GM19328 (cell line): Measurements from ENCODE around the gene OR9G1.
"Not testable (repeated sequence)": the region's sequence is repeated elsewhere in the genome, so short reads cannot be mapped to it uniquely, and the experiment has no call there.

ENCODE experiments used
- ATAC-seq: cut with Tn5 transposase; IDR thresholded peaks from one replicate; pipeline ENCODE4 v1.9.1; 2021; ENCODE audit warnings: mild to moderate bottlenecking, moderate library complexity; ENCODE audit not compliant: unreplicated experiment

Gene OR9G1, protein sequence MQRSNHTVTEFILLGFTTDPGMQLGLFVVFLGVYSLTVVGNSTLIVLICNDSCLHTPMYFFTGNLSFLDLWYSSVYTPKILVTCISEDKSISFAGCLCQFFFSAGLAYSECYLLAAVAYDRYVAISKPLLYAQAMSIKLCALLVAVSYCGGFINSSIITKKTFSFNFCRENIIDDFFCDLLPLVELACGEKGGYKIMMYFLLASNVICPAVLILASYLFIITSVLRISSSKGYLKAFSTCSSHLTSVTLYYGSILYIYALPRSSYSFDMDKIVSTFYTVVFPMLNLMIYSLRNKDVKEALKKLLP

DNA sequence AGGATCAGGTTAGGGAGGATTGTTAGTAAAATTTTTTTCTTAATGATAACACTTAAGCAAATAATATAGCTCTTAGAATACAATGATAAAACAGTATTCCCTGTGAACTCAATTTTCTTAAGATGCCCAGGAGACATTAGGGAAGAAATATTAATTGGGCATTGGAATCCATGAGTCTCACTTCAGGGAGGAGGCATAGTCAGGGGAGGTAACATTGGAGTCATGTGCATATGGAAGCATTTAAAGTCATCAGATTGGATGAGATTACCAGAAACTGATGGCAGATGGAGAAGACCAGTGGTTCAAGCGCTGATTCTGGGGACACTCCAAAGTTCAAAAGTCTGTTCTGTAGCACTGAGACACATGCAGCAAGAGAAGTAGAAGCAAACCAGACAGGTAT is at the start of gene OR9G1:
Gene OR9G1 (plus strand): TSS at position 301 of the 400 bp plus-strand sequence. CDS start 1,293 bp downstream, outside the sequence.
- no peak for ATAC-seq

DNA sequence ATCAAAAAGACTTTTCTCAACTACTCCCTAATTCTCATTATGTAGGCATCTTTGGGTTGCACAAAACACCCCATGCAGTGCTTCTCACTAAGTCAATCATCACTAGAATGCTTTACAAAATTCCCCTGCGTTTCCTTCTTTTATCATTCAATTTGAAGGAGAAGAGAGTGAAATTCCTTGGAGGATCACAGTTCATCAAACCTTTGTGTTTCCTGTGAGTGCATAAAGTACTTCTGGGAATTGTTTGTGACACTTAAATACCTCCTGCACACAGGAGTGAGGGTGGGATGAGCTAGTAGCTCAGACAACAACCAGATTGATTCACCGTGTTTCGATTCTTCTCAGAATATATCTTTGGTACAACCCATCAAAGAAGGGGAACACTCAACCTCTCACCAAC is 39.1 kb upstream of the OR9G1 start:
- ATAC-seq, result no peak

DNA sequence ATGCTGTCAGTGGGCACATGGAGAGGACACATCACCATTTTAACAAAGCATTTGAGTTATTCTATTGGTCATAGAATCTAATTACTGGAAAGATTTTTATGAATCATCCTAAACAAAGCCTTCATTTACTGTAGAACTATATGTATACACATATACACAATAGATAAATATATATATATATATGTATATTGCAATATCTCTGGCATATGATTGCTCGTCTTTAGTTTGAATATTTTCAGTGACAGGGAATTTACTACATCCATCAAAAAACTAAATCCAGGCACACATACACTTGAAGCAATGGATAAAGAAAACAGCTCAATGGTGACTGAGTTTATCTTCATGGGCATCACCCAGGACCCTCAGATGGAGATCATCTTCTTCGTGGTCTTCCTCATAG is 35.5 kb upstream of the OR9G1 start, which contains the start of gene OR5AR1:
Gene OR5AR1 (plus strand): TSS at position 301 of the 400 bp plus-strand sequence. CDS start 0 bp downstream, at position 301.
- ATAC-seq, result no peak

DNA sequence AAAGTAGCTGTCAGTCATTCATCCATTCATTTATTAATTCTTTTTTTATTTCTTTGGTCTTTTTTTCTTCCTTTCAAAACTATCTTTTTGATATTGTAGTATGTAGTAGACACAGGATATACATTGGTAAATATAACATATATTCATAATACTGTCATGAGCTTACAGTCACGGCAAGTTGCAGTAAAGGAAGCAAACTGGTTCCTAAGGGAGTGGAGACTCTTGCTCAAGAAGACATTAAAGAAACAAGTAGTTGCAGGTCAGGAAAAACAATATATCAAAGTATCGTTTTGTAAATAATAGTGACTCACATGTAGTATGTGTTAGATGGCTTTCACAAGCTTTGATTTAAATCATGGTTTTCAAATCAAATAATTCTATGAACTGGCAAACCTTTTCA is 27.9 kb upstream of the OR9G1 start:
- ATAC-seq, result no peak

DNA sequence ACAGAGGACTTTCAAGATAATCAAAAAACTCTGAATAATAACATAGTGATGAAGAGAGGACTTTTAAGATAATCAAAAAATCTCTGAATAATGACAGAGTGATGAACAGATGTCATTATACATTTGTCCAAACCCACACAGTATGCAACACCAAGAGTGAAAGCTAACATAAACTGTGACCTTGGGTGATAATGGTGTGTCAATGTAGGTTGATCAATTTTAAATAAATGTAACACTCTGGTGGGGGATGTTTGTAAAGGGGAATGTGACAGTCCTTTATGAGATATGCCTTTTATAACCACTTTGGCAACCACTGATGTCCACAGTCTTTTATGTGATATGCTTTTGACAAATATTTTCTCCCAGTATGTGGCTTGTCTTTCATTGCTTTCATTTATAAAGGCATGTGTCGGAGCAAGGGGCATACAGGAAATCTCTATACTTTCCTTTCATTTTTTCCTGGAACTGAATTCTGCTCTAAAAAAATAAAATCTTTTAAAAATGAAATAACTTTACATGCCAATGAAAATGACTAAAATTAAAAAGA is 10.3 kb upstream of the OR9G1 start:
- no peak for ATAC-seq

DNA sequence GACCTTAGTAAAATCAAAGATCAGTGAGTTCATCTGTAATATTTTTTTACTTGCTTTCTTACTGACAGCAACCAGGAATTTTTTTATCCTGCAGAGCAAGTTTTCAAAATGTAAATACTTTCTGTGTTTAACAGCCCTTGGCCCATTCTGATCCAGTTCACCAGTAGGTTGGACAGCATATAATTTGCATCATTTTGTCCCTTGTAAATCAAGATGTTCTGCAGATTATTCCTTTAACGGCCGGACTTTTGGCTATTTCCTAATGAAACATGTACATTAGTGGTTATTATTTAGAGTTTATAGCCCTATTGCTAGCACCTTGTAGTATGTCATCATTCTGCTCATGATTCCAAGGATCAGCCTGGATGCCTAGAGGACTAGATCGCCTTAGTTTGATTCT is 7.7 kb upstream of the OR9G1 start:
- not testable (repeated sequence) for ATAC-seq

DNA sequence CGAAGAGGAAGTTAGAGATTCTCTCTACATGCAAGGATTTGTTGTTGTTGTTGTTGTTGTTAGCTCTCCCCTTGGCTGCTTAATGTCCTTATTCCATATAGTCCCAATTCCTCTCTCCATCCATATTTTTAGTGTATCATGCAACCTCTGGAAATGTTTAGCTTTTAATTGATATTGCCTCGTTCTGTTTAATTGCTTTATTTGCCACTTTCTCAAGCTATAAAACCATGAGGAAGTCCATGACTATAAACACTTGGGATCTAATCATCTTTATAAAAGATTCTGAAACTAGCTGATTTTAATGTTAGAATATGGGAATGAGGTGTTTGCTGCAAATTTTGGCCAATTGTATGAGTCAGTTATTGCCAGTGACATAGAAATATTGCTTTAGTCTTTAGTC is 5.5 kb upstream of the OR9G1 start:
- ATAC-seq, result no peak

DNA sequence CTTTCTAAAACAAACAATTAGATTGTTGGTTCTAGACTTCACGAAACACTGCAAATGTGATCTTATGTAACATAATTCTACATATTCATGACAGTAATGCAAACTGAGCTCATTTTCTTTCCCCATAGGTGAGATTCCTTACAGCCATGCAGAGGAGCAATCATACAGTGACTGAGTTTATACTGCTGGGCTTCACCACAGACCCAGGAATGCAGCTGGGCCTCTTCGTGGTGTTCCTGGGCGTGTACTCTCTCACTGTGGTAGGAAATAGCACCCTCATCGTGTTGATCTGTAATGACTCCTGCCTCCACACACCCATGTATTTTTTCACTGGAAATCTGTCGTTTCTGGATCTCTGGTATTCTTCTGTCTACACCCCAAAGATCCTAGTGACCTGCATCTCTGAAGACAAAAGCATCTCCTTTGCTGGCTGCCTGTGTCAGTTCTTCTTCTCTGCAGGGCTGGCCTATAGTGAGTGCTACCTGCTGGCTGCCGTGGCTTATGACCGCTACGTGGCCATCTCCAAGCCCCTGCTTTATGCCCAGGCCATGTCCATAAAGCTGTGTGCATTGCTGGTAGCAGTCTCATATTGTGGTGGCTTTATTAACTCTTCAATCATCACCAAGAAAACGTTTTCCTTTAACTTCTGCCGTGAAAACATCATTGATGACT is 1.5 kb downstream of the OR9G1 start:
- no peak for ATAC-seq

DNA sequence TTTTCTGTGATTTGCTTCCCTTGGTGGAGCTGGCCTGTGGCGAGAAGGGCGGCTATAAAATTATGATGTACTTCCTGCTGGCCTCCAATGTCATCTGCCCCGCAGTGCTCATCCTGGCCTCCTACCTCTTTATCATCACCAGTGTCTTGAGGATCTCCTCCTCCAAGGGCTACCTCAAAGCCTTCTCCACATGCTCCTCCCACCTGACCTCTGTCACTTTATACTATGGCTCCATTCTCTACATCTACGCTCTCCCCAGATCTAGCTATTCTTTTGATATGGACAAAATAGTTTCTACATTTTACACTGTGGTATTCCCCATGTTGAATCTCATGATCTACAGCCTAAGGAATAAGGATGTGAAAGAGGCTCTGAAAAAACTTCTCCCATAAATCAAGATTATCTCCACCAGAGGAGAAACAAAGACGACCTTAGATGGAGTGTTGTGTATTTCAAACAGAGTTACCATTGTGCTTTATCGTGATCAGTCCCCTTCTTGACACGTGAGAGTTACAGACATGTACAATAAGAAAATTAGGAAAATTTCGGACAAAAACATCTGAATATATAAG is 2.1 kb downstream of the OR9G1 start:
- ATAC-seq, result no peak

DNA sequence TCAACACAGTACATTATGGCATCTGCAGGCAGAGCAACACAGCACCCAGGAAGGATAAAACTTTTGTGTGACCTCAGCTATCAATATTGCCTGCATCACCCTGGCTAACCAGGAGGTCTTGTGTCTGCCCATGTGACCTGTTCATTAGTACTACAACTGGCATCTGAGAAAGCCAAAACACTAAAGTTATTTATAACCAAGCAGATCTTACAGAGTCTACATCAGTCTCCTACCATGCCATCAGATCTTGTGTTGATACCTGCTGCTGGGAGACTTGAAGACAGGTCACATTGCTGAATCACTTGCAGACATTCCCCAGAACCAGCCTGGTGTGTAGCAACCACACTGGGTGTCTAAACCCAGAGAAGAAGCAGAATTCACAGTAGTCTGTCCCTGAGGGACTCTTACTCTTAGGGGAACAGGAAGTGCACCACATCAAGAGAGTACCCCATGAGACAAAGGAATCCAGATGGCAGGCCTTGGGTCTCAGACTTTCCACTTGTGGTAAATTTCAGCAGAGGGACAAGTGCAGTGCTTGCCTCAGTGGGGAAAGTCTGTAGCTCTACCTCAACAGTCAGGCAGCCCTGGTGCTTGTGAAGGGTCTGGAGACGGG is 7.0 kb downstream of the OR9G1 start:
- no peak for ATAC-seq

DNA sequence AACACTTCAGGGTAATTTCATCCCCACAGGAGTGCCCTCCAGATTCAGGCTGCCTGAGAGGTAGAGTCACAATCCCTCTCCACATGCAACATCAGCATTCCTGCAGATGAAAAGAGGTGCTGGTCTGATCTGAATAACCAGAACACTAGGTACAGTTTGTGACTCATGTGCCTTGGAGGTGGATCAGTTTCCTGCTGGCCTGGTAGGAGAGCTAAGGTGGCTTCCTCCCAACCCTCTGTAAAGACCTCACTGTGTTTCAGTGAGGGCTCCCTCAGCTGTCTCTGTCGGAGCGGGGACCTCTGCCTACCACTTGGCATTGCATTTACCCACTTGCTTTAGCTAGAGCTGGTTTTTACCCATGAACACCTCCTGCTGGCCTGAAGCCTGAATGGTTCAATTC is 7.6 kb downstream of the OR9G1 start:
- no peak for ATAC-seq

DNA sequence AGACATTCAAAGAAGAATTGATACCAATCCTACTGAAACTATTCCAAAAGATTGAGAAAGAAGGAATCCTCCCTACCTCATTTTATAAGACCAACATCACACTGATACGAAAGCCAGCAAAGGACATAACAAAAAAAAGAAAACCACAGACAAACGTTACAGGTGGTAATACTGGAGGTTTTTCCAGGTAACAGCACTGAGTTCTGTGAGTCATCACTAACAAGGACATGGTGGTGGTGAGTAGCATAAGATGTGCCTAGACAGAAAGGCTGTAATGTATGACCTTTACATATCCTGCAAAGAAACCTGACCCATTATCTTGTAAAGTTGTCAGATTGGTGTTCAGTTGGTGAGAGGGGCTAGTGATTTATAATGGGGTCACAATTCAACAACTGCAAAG is 15.3 kb downstream of the OR9G1 start:
- no peak for ATAC-seq

DNA sequence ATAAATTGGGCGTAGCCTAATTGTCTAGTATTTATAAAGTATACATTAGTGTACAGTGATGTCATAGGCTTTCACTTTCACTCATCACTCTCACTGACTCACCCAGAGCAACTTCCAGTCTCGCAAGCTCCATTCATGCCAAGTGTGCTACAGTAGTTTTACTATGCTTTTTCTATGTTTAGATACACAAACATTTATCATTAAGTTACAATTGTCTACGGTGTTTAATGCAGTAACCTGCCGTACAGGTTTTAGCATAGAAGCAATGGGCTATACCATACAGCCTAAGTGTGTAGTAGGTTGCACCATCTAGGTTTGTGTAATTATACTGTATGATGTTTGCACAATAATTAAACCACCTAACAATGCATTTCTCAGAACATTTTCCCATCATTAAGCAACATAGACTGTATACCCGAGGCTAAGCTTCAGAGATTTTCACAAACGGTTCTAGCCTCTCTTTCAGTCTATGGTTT is 17.5 kb downstream of the OR9G1 start:
- ATAC-seq, result no peak

DNA sequence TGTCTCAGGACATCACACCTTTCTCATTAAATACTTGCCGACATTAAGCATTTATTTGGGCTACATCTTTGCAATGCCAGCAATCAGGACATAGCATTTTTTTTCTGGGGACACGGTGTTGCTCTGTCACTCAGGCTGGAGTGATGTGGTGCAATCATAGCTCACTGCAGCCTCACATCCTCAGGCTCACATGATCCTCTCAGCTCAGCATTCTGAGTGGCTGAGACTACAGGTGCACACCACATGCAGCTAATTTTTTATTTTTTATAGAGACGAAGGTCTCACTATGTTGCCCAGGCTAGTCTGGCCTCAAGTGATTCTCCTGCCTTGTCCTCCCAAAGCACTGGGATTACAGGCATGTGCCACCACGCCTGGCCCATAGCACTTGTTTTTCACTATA is 21.6 kb downstream of the OR9G1 start:
- no peak for ATAC-seq

DNA sequence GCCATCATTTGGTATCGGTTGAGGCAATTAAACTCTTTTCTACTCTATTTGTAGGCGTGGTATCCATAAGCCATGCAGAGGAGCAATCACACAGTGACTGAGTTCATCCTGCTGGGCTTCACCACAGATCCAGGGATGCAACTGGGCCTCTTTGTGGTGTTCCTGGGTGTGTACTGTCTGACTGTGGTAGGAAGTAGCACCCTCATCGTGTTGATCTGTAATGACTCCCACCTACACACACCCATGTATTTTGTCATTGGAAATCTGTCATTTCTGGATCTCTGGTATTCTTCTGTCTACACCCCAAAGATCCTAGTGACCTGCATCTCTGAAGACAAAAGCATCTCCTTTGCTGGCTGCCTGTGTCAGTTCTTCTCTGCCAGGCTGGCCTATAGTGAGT is 41.2 kb downstream of the OR9G1 start:
- no peak for ATAC-seq

DNA sequence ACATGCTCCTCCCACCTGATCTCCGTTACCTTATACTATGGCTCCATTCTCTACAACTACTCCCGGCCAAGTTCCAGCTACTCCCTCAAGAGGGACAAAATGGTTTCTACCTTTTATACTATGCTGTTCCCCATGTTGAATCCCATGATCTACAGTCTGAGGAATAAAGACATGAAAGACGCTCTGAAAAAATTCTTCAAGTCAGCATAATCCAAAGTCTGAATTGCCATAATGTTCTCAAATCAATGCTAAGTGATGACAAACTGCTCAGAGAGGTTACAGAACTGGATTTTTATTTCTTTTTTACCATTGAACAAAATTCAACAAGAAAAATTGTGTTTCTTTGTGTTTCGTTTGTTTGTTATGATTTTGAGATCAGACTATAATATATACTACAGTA is 42.0 kb downstream of the OR9G1 start:
- no peak for ATAC-seq

DNA sequence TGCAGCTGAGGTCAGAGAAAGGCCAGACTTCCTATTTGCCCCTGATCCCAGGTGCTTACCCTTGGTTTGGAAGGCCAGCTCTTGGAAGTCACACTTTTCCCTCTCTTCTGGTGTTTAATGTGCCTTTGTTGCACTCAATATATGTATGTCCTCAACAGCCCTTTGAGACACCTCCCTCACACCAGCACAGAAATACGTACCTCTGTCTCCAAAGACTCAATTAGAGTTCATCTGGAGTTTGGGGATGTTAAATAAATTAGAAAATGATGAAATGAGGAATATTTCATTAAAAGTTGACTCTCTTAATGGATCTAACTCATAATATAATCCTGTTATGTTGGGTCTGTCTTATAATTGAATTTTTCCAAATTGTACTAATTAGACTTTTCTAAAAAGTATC is 49.7 kb downstream of the OR9G1 start, which contains the start of gene OR9G4:
Gene OR9G4 (minus strand): TSS at position 101 of the 400 bp plus-strand sequence. CDS start 4,931 bp downstream, outside the sequence.
- ATAC-seq, result no peak

DNA sequence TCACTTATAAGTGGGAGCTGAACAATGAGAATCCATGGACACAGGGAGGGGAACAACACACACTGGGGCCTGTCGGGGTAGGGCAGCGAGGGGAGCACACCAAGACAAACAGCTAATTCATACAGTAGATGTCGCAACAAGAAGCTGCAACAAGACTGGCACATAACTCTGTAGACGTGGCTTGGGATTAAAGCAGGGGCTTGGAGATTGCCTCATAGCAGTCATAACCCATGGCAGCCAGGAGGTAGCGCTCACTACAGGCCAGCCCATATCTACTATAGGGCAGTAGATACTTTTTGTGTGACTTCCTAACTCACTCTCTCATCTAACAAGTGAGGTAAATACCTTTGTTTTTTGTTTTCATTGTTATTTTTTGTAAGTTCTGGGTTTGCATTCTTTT is 51.3 kb downstream of the OR9G1 start:
- ATAC-seq, result no peak

DNA sequence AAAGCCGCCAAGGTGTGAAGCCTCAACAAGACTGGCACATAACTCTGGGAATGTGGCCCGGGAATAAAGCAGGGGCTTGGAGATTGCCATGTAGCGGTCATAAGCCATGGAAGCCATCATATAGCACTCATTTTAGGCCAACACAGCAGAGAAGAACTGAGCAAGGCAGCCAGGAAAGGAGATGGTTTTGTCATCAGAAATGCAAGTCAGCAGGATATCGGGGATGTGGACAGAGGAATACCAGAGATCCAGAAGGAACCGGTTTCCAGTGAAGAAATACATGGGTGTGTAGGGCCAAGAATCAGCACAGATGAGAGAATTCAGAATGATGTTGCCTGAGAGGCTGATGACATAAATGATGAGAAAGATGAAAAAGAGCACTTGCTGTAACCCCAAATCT is 52.6 kb downstream of the OR9G1 start:
- ATAC-seq, result no peak
